ENCODE data around the gene GPA33. TPM values are rescaled to one million over a fixed set of nuclear protein-coding genes. Genes with fewer than 3 reads are reported as not detected.

Gene GPA33
- polyA plus RNA-seq, 1 donor (not counting 4 experiments of a cell fraction or from before 2014, with no cell fraction given), result not detected

DNA sequence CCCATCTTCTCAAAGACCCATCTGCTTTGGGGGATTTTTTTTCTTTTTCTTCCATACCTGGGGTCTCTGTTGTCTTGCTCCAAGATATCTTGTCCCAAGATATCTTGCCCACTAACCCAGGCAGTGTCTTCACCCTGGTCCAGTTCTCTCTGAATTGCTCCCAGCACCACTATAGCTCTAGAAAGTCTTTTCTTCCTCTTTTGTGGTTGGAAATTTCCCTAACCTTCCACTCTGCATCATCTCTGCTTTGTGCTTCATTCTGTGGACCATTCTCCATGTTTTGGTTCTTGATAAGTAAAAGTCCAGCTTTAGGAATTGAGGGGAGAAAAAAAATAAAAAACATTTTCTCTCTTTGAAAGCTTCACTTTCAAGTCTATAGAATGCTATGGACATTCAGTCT, 24.5 kb upstream of the GPA33 start:
- H3K9me3 ChIP-seq (ENCODE audit: control insufficient read depth, low read depth, low read length), result no peaks in the 10 kb centered on the region
- no peak overlapping the region for H3K9ac ChIP-seq (ENCODE audit: control insufficient read depth, extremely low read depth, insufficient read depth, low read length)
- H4K20me1 ChIP-seq (ENCODE audit: control insufficient read depth, extremely low read depth, insufficient read depth, low read length), result no peaks in the 10 kb centered on the region
- no peak overlapping the region for H3K27ac ChIP-seq (ENCODE audit: control insufficient read depth, insufficient read depth, low read length)
- no peaks in the 10 kb centered on the region for H3K27me3 ChIP-seq (ENCODE audit: control insufficient read depth, extremely low read depth, insufficient read depth, low read length)
- FAIRE-seq (no peak), DNase-seq (ENCODE audit: low read depth, low spot score) (no peak)
- no peak for TF ChIP-seq CTCF (optimal IDR thresholded peaks at IDR 0.05 in 1 of 3, IDR thresholded peaks at IDR 0.05 in 1 of 3, conservative IDR thresholded peaks at IDR 0.05 in 1 of 3; ENCODE audit: extremely low read depth in 1 of 3, insufficient read depth in 2 of 3, low read length in 3 of 3)
- TF ChIP-seq EZH2 (IDR thresholded peaks at IDR 0.05; ENCODE audit: low read length), result no peak
- no peak overlapping the region for H3K4me3 ChIP-seq (ENCODE audit: control insufficient read depth in 2 of 3, extremely low read depth in 1 of 3, insufficient read depth in 2 of 3, low read depth in 1 of 3, low read length in 3 of 3)
- no peaks in the 10 kb centered on the region for H3K79me2 ChIP-seq (ENCODE audit: control insufficient read depth, insufficient read depth, low read length)
- H3K9me1 ChIP-seq (ENCODE audit: control insufficient read depth, extremely low read depth, insufficient read depth, low read length), result no peaks in the 10 kb centered on the region
- peaks cover 3% of the 10 kb centered on the region for H3K4me1 ChIP-seq (ENCODE audit: control insufficient read depth, extremely low read depth, insufficient read depth, low read length)
- no peak overlapping the region for H2AFZ ChIP-seq (ENCODE audit: control insufficient read depth, low read length)
- H3K4me2 ChIP-seq (ENCODE audit: control insufficient read depth, extremely low read depth, insufficient read depth, low read depth, low read length), result no peak overlapping the region
- H3K36me3 ChIP-seq (ENCODE audit: control insufficient read depth in 2 of 2, extremely low read depth in 1 of 2, insufficient read depth in 2 of 2, low read length in 2 of 2), result no peaks in the 10 kb centered on the region
- dilution Hi-C loops (cut with MboI; ENCODE audit: extremely low pct_ligation_motif_present, low sequenced_read_pairs), result no loop called here

- FAIRE-seq, result peak; percentile 36
- Histone ChIP-seq H3K27me3 (ENCODE audit: control insufficient read depth, extremely low read depth, insufficient read depth, low read length) (no peaks in the 10 kb centered on the region), H3K9me1 (ENCODE audit: control insufficient read depth, extremely low read depth, insufficient read depth, low read length) (no peaks in the 10 kb centered on the region), H3K27ac (ENCODE audit: control insufficient read depth, insufficient read depth, low read length) (no peak overlapping the region), H2AFZ (ENCODE audit: control insufficient read depth, low read length) (no peak overlapping the region), H3K4me2 (ENCODE audit: control insufficient read depth, extremely low read depth, insufficient read depth, low read depth, low read length) (peak overlapping the region; percentile 17), H3K9me3 (ENCODE audit: control insufficient read depth, low read depth, low read length) (no peaks in the 10 kb centered on the region), H3K9ac (ENCODE audit: control insufficient read depth, extremely low read depth, insufficient read depth, low read length) (no peak overlapping the region), H3K4me1 (ENCODE audit: control insufficient read depth, extremely low read depth, insufficient read depth, low read length) (peaks cover 3% of the 10 kb centered on the region), H3K79me2 (ENCODE audit: control insufficient read depth, insufficient read depth, low read length) (no peaks in the 10 kb centered on the region), H3K4me3 (ENCODE audit: control insufficient read depth in 2 of 3, extremely low read depth in 1 of 3, insufficient read depth in 2 of 3, low read depth in 1 of 3, low read length in 3 of 3) (no peak overlapping the region), H3K36me3 (ENCODE audit: control insufficient read depth in 2 of 2, extremely low read depth in 1 of 2, insufficient read depth in 2 of 2, low read length in 2 of 2) (no peaks in the 10 kb centered on the region), H4K20me1 (ENCODE audit: control insufficient read depth, extremely low read depth, insufficient read depth, low read length) (no peaks in the 10 kb centered on the region)
- TF ChIP-seq CTCF (optimal IDR thresholded peaks at IDR 0.05 in 1 of 3, IDR thresholded peaks at IDR 0.05 in 1 of 3, conservative IDR thresholded peaks at IDR 0.05 in 1 of 3; ENCODE audit: extremely low read depth in 1 of 3, insufficient read depth in 2 of 3, low read length in 3 of 3) (no peak), EZH2 (IDR thresholded peaks at IDR 0.05; ENCODE audit: low read length) (no peak)
- no peak for DNase-seq (ENCODE audit: low read depth, low spot score)
- dilution Hi-C loops (cut with MboI; ENCODE audit: extremely low pct_ligation_motif_present, low sequenced_read_pairs), result no loop called here
These were observed 21.9 kb upstream of the GPA33 start for GRCh38 chr1:167111868-167112709.

All from keratinocyte (primary cell).